Choroid plexus epithelial cell (primary cell): ENCODE data around the gene FADS2.

Experiments
- DNase-seq: peaks from one replicate; pipeline ENCODE4 v3.0.0-alpha.2; 2010; ENCODE audit warnings: low read depth
- H3K4me3 ChIP-seq: 2 replicates; pipeline ENCODE4 v1.5.1; 2011; ENCODE audit warnings: low read depth, mild to moderate bottlenecking, control low read depth, low read length, moderate library complexity
- TF ChIP-seq, protein P1 (sequence below): conservative IDR thresholded peaks from 2 replicates; pipeline ENCODE4 v1.5.1; 2011; ENCODE audit warnings: low read depth, mild to moderate bottlenecking, control low read depth, inconsistent platforms, low read length, moderate library complexity

Gene FADS2

DNA sequence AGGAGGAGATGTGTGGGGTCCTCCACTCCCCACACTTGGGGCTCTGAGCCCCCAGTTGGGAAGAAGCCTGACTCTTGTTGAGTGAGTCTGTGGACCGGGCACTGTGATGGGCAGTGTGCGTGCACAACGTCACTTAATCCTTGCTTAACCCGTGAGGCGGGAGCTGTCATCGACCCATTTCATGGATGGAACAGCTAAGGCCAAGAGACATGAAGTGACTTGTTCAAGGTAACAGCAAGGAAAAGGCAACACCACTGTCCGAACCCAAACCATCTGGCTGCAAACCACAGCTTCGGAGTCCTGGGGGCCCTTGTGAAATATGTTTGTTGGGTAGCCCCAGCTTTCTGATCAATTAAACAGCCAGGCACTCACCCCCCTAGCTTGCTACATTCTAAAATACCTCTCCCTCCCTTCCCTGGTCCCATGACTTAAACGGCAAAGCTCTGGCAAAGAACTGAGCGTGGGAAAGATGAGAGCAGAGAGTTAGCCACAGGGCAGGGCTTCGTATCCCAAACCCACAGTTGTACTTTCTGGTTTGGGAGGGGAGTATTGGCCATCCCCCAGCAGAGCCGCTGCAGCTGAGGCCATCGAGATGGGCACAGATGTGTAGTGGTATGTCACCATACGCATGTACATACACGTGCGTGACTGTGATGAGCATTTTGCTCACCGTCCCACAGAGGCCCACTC lies 26.3 kb downstream of the FADS2 start:
- H3K4me3 ChIP-seq, result no peak overlapping the region
- DNase-seq, result no peak
- TF ChIP-seq, protein P1, sequence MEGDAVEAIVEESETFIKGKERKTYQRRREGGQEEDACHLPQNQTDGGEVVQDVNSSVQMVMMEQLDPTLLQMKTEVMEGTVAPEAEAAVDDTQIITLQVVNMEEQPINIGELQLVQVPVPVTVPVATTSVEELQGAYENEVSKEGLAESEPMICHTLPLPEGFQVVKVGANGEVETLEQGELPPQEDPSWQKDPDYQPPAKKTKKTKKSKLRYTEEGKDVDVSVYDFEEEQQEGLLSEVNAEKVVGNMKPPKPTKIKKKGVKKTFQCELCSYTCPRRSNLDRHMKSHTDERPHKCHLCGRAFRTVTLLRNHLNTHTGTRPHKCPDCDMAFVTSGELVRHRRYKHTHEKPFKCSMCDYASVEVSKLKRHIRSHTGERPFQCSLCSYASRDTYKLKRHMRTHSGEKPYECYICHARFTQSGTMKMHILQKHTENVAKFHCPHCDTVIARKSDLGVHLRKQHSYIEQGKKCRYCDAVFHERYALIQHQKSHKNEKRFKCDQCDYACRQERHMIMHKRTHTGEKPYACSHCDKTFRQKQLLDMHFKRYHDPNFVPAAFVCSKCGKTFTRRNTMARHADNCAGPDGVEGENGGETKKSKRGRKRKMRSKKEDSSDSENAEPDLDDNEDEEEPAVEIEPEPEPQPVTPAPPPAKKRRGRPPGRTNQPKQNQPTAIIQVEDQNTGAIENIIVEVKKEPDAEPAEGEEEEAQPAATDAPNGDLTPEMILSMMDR, result no peak

DNA sequence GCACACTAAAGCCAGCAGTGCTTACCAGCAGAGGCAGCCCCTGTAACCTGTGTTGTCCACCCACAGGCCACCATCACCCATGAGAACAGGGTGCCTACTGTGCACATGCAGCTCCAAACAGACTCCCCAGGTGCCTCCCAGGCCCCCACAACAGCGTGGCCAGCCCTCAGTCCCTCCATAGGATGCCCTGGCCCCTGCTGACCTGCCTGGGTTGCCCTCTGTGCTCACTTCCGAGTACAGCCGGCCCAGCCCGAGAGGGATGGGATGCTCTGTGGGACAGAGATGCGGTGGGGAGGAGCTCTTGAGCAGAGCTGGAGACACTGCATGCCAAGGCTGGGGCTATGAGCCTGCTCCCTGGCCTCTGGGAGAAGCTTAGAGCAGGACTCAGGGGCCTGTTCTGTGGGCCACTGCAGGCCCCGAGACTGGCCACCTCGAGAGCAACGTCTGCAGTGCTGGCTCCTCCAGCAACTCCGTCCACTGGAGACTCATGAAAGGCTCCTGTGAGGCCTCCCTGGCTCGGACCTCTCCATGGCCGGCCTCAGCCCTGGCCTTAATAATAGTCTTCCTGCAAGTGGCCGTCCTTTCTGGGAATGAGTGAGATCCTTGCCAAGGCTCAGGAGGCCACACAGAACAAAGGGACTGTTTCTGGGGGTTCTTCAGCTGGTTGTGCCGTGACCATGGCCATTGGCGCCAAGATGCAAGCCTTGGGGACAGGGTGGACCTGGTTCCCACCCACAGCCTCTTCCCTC lies 27.0 kb downstream of the FADS2 start:
- H3K4me3 ChIP-seq, result no peak overlapping the region
- no peak for DNase-seq
- TF ChIP-seq, protein P1, result no peak

DNA sequence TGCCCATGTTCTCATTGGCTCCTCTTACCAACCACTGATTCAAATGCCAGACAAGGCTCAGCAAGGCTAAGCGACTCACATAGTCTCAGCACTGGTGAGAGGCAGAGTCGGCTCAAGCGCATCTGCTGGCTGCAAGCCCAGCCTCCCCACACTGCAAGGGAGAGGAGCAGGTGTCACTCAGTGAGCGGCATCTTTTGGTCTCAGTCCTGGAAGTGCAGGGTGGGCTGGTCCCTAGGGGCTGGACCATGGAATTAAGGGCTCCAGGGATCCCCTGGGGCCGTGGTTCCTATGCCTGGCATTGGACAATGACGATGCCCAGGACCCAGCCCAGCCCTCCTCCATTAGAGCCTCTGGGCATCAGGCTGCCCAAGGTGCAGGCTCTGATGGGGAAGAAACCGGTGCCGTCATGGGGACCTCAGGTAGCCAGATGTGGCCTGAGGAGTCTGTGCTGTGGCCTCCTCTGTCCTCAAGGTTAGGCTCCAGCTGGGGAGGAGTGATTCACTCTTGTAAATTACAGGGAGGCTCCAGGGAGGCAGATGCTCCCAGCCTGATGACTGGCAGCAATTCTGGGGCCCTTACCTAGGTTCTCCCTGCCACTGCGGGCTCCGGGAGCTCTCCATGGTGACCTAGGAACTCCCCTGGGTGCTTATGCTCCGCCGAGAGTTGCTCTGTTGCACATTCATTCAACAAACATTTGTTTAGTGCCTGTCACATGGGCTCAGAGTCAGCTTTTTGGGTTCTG lies 28.0 kb downstream of the FADS2 start:
- TF ChIP-seq, protein P1, result no peak
- H3K4me3 ChIP-seq, result no peak overlapping the region
- DNase-seq, result peak; percentile 46

DNA sequence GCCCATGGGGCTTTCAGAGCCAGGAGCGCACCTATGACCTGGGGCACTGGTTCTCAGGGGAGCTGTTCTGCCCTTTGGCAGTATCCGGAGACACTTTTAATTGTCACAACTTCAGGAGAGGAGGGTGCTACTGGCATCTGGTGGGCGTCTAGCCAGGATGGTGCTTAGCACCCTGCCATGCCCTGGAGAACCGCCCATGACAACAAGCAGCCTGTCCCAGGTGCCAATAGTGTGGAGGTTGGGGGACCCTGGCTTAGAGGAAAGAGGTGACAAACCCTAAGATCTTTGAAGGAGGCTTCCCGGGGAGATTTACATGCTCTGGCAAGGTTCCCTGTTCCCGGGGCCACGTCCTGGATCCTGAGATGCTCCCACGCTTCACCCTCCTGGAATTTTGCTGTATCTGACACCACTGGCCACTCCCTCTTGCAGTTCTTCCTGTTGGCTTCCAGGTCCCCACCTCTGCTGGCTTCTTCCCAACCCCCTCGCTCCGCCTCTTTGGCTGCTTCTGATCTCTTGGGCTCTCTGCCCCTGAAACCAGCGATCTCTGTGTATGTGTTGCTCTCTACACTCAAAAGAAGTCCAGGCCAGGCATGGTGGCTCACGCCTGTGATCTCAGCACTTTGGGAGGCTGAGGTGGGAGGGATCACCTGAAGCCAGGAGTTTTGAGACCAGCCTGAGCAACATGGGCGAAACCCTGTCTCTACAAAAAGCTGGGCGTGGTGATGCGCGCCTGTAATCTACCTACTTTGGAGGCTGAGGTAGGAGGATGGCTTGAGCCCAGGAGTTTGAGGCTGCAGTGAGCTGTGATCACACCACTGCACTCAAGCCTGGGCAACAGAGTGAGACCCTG lies 32.2 kb downstream of the FADS2 start:
- no peak overlapping the region for H3K4me3 ChIP-seq
- TF ChIP-seq, protein P1, result no peak
- peak; percentile 64 for DNase-seq

DNA sequence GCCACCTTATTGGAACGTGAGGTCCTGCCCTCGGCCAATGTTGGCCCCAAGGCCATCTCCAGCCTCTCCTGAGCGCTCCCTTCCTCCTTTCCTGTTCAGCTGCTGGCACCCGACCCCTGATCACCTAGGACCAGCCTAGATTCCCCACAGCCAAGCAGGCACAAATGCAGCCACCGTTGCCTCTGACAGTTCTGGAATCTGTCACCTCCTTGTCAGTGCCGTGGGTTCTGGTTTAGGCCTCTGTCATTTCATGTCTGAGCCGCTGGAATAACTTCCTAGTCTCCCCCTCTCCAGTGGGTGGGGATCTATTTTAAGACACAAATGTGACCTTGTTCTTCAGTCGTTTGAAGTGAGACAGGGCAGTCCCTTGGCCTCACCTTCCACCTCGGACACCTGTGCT lies 33.5 kb downstream of the FADS2 start:
- TF ChIP-seq, protein P1, result no peak
- DNase-seq, result no peak
- no peak overlapping the region for H3K4me3 ChIP-seq

DNA sequence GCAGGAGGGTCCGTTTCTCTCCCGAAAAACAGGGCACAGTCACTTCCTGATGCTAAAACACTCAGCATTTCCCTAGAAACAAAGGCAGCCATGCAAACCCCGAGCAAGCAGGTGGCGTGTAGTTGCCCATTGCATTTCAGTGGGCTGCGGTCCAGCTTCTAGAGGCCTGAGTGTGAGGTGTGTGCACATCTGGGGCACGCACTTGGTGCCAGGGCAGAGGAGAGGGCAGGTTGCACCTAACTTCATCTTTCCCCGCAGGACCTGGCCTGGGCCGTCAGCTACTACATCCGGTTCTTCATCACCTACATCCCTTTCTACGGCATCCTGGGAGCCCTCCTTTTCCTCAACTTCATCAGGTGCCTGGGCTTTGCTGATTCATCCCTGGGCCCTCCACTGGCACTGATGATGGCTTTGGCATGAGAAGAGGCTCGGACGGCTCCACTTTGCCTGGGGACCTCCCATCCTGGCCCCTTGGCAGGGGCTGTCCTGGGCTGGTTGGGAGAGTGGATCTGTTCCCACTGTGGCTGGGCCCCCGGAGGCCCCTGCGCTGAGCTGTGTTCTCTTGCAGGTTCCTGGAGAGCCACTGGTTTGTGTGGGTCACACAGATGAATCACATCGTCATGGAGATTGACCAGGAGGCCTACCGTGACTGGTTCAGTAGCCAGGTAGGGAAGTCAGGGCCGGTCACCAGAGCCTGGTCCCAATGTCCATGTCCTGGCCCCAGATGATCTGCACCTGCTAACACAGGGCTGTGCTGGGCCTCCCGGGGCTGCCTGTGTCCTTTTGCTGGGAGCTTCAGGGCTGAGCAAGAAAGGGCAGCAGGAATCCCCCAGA lies 34.8 kb downstream of the FADS2 start:
- H3K4me3 ChIP-seq, result no peak overlapping the region
- TF ChIP-seq, protein P1, result no peak

More for the DNA sequence above, 34.8 kb downstream of the FADS2 start:
- no peak for DNase-seq
